Small intestine (tissue), 7 donors: ENCODE results near the gene LTB4R. TPM values are rescaled to one million over a fixed set of nuclear protein-coding genes. Genes with fewer than 3 reads are reported as not detected.

ENCODE experiments used
- DNase-seq, 2 donors: peaks; one replicate each; pipeline versions ENCODE4 v3.0.0 to v3.0.0-alpha.2; 2013
- FAIRE-seq: peaks from 2 replicates; lab custom pipeline; 2012; peaks lifted over from hg19 to GRCh38; lab: Jason Lieb, UNC
- H3K27ac ChIP-seq, 3 donors: one replicate each; pipeline ENCODE4 v1.5.1; 2013; ENCODE audit warnings: low read length in 2 of 3, mild to moderate bottlenecking in 2 of 3, control low read depth in 1 of 3, inconsistent platforms in 1 of 3, low read depth in 1 of 3, moderate library complexity in 1 of 3
- H3K27me3 ChIP-seq, 3 donors: one replicate each; pipeline ENCODE4 v1.6.1; 2013; ENCODE audit warnings: low read length in 3 of 3, inconsistent platforms in 1 of 3; ENCODE audit not compliant: control insufficient read depth in 3 of 3, insufficient read depth in 3 of 3
- H3K36me3 ChIP-seq, 3 donors: one replicate each; pipeline ENCODE4 v1.6.1; 2013; ENCODE audit warnings: low read length in 3 of 3, inconsistent platforms in 1 of 3, low read depth in 1 of 3, mild to moderate bottlenecking in 1 of 3, moderate library complexity in 1 of 3; ENCODE audit not compliant: control insufficient read depth in 3 of 3, insufficient read depth in 2 of 3
- H3K4me1 ChIP-seq, 3 donors: one replicate each; pipeline ENCODE4 v1.6.1; 2013; ENCODE audit warnings: low read length in 2 of 3, inconsistent platforms in 1 of 3, low read depth in 1 of 3, mild to moderate bottlenecking in 1 of 3, moderate library complexity in 1 of 3; ENCODE audit not compliant: control insufficient read depth in 3 of 3, insufficient read depth in 2 of 3
- H3K4me3 ChIP-seq, 3 donors: one replicate each; pipeline ENCODE4 v1.5.1; 2013; ENCODE audit warnings: low read length in 3 of 3, control low read depth in 1 of 3, inconsistent platforms in 1 of 3, low read depth in 1 of 3, mild to moderate bottlenecking in 1 of 3, moderate library complexity in 1 of 3
- H3K9me3 ChIP-seq, 2 donors: one replicate each; pipeline ENCODE4 v1.6.1; 2013; ENCODE audit warnings: low read depth in 1 of 2, low read length in 1 of 2; ENCODE audit not compliant: control insufficient read depth in 2 of 2, insufficient read depth in 1 of 2
- WGBS, 3 donors: extraction: QIAGEN DNeasy Blood & Tissue Kit; methylation state at CpG; one replicate each; pipeline ENCODE4 v1.1.7; 2013; 5-methylcytosine and 5-hydroxymethylcytosine counted together
- polyA plus RNA-seq, 4 donors: library from polyadenylated mRNA; stranded (reverse) in 3 of 4; unstranded in 1 of 4; fragments of 200-250 nt in 3 of 4; fragments of 120-200 nt in 1 of 4; gene quantifications; one replicate each; pipeline versions ENCODE4 v1.2.1 to v1.2.3, GENCODE V29; 2013
- donor health status: healthy with polysubstance abuse.
- donor health status: control.
- donor health status: control.
- donor health status: Bipolar disorder and iron deficiency.
- donor health status: healthy.

The LTB4R gene
- polyA plus RNA-seq, 4 donors: 5.1 to 37.0 (median 15.8) TPM

GRCh38 chr14:24300326-24300980 is 10.8 kb upstream of the LTB4R start:
- DNase-seq (no peak), FAIRE-seq (no peak)
- H3K4me1 ChIP-seq: peaks cover 0 to 72% (median 4%) of the 10 kb centered on the region in 3 donors
- no peaks in the 10 kb centered on the region for H3K27me3 ChIP-seq
- peak overlapping the region; percentile 79 to 98 (median 88) for H3K27ac ChIP-seq
- H3K36me3 ChIP-seq: peaks cover 18 to 62% (median 26%) of the 10 kb centered on the region in 3 donors
- peak overlapping the region; percentile 80 to 97 (median 88) for H3K4me3 ChIP-seq
- 14 to 27% (median 18%) methylated on average over 16 of the region's 16 CpGs for WGBS, 3 donors
- H3K9me3 ChIP-seq: no peaks in the 10 kb centered on the region

GRCh38 chr14:24304019-24304387 is 7.3 kb upstream of the LTB4R start:
- peaks cover 27 to 67% (median 31%) of the 10 kb centered on the region in 3 donors for H3K36me3 ChIP-seq
- H3K9me3 ChIP-seq: no peaks in the 10 kb centered on the region
- 66 to 91% (median 76%) methylated on average over 11 of the region's 11 CpGs for WGBS, 3 donors
- peaks cover 0 to 85% (median 6%) of the 10 kb centered on the region in 3 donors for H3K4me1 ChIP-seq
- peak overlapping the region in 2 of 3 donors; percentile 73 to 84 for H3K27ac ChIP-seq
- no peaks in the 10 kb centered on the region for H3K27me3 ChIP-seq
- FAIRE-seq (no peak), DNase-seq (no peak)
- H3K4me3 ChIP-seq: no peak overlapping the region

GRCh38 chr14:24307156-24307574 is 4.1 kb upstream of the LTB4R start:
- 32 to 70% (median 40%) methylated on average over 11 of the region's 11 CpGs for WGBS, 3 donors
- no peaks in the 10 kb centered on the region for H3K9me3 ChIP-seq
- H3K36me3 ChIP-seq: peaks cover 20 to 72% (median 25%) of the 10 kb centered on the region in 3 donors
- FAIRE-seq (no peak), DNase-seq (peak in 1 of 2 donors; percentile 38)
- peak overlapping the region in 2 of 3 donors; percentile 55 to 64 for H3K4me3 ChIP-seq
- H3K4me1 ChIP-seq: peaks cover 4 to 86% (median 19%) of the 10 kb centered on the region in 3 donors
- no peaks in the 10 kb centered on the region for H3K27me3 ChIP-seq
- peak overlapping the region; percentile 76 to 99 (median 98) for H3K27ac ChIP-seq

GRCh38 chr14:24307575-24308341 is 3.5 kb upstream of the LTB4R start, which contains the start of gene CIDEB:
TSS of gene CIDEB (minus strand) at chr14:24307977. CDS start at chr14:24307858, 119 bp downstream.
- Histone ChIP-seq H3K27me3 (no peaks in the 10 kb centered on the region), H3K36me3 (peaks cover 20 to 68% (median 20%) of the 10 kb centered on the region in 3 donors), H3K4me3 (peak within 1 kb of the TSS in 2 of 3 donors; percentile 55 to 64), H3K27ac (peak within 1 kb of the TSS; percentile 76 to 99 (median 98)), H3K9me3 (no peaks in the 10 kb centered on the region), H3K4me1 (peaks cover 4 to 80% (median 17%) of the 10 kb centered on the region in 3 donors)
- peak; percentile 95 to 96 for DNase-seq
- WGBS, 3 donors: 9 to 44% (median 23%) methylated on average over 6 of the region's 6 CpGs
- FAIRE-seq: no peak

- peaks cover 20 to 66% (median 20%) of the 10 kb centered on the region in 3 donors for H3K36me3 ChIP-seq
- peaks cover 4 to 73% (median 15%) of the 10 kb centered on the region in 3 donors for H3K4me1 ChIP-seq
- DNase-seq (no peak), FAIRE-seq (no peak)
- peak overlapping the region; percentile 76 to 99 (median 98) for H3K27ac ChIP-seq
- no peaks in the 10 kb centered on the region for H3K27me3 ChIP-seq
- no peak overlapping the region for H3K4me3 ChIP-seq
- WGBS, 3 donors: 60 to 82% (median 70%) methylated on average over 7 of the region's 7 CpGs
- no peaks in the 10 kb centered on the region for H3K9me3 ChIP-seq
These were observed 2.8 kb upstream of the LTB4R start for GRCh38 chr14:24308342-24309124.

- Histone ChIP-seq H3K4me3 (peak within 1 kb of the TSS; percentile 12 to 54 (median 18)), H3K27me3 (peaks cover 0 to 2% (median 0%) of the 10 kb centered on the region in 3 donors), H3K9me3 (no peaks in the 10 kb centered on the region), H3K27ac (peak within 1 kb of the TSS; percentile 67 to 83 (median 74)), H3K4me1 (peaks cover 9 to 61% (median 15%) of the 10 kb centered on the region in 3 donors), H3K36me3 (peaks cover 16 to 54% (median 18%) of the 10 kb centered on the region in 3 donors)
- 46 to 66% (median 47%) methylated on average over 5 of the region's 5 CpGs for WGBS, 3 donors
- FAIRE-seq (no peak), DNase-seq (no peak)
These were observed 1.6 kb upstream of the LTB4R start, which contains the start of gene LTB4R2 for GRCh38 chr14:24309538-24310264. TSS of gene LTB4R2 (plus strand) at chr14:24310140. CDS start at chr14:24310665, 525 bp downstream.

- WGBS, 3 donors: 11 to 28% (median 12%) methylated on average over 5 of the region's 5 CpGs
- peaks cover 0 to 7% (median 0%) of the 10 kb centered on the region in 3 donors for H3K27me3 ChIP-seq
- no peak for FAIRE-seq
- H3K27ac ChIP-seq: peak overlapping the region; percentile 67 to 83 (median 74)
- peaks cover 9 to 59% (median 18%) of the 10 kb centered on the region in 3 donors for H3K4me1 ChIP-seq
- peak; percentile 59 to 75 for DNase-seq
- H3K9me3 ChIP-seq: no peaks in the 10 kb centered on the region
- H3K4me3 ChIP-seq: peak overlapping the region in 1 of 3 donors; percentile 54
- H3K36me3 ChIP-seq: peaks cover 12 to 49% (median 14%) of the 10 kb centered on the region in 3 donors
These were observed 1.0 kb upstream of the LTB4R start for GRCh38 chr14:24310265-24310645.
